HG02970 (cell line): ENCODE data around the gene ELOB.

Experiments
- ATAC-seq: cut with Tn5 transposase; IDR thresholded peaks from one replicate; pipeline ENCODE4 v1.9.1; 2021; ENCODE audit warnings: mild to moderate bottlenecking, moderate library complexity, moderate number of reproducible peaks; ENCODE audit not compliant: unreplicated experiment, low FRiP score

The ELOB gene

GRCh38 chr16:2811703-2812471, 34.8 kb upstream of the ELOB start:
- no peak for ATAC-seq

DNA sequence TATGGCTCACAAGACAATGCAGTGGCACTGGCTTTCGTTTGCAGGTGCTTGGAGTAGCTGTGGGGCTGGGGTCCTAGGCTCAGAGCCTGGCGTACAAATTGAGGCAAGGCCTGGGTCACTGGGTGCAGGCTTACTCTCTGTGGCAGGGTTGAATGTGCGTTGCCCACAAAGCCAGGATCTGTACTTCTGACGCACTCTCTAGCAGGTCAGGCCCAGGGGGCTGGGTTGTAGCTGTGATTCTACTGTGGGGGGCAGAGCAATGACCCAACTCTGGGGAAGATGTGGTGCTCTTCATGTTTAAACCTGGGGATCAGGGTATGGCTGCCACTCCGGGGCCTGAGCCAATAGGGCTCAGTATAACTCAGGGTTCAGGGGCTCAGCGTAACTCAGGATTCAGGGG, 33.6 kb upstream of the ELOB start:
- ATAC-seq, result no peak

- ATAC-seq, result no peak
Measured at GRCh38 chr16:2809149-2809760, 32.2 kb upstream of the ELOB start.

DNA sequence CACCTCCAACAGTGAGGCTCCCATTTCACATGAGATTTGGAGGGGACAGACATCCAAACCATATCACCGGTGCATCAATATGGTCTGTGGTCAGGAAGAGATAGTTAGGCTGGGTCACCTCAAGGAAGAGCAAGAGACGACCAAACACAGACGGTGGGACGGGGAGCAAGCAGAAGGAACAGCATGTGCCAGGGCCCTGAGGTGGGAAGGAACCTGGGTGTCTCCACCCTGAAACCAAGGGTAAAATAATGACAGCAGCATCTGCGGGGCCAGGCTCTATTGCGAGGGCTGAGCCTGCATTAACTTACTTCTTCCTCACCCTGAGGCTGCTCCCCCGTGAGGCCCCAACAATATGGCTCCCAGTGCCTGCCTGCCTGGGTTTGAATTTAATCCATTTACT, 31.1 kb upstream of the ELOB start:
- ATAC-seq, result no peak

DNA sequence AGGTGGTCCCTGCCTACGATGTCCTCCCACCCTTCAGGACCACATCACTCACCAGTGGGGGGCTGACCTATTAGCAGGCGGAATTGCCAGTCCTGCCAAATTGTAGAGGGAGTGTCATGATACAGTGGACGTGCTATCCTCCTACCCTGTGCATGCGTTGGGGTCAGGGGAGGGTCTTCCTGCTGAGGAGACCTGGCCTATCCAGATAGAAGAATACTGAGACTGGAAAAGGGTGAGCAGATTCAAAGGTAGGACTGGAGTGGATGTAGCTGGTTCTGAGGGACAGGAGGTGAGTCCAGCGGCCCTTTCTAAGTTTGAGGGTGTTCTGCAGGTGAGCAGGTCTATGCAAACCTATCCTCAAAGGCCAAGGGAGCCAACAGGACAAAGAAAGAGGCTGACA, 29.2 kb upstream of the ELOB start:
- ATAC-seq, result no peak

DNA sequence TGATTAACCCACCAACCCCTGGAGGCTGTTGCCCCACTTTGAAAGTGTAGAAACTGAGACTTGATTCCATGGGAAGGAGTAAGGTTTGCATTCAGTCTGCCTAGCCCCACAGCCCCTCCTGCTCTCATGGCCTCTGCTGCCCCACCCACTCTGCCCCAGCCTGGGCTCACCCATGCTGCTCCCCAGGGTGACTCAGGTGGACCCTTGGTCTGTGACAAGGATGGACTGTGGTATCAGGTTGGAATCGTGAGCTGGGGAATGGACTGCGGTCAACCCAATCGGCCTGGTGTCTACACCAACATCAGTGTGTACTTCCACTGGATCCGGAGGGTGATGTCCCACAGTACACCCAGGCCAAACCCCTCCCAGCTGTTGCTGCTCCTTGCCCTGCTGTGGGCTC, 27.6 kb upstream of the ELOB start:
- ATAC-seq, result no peak

DNA sequence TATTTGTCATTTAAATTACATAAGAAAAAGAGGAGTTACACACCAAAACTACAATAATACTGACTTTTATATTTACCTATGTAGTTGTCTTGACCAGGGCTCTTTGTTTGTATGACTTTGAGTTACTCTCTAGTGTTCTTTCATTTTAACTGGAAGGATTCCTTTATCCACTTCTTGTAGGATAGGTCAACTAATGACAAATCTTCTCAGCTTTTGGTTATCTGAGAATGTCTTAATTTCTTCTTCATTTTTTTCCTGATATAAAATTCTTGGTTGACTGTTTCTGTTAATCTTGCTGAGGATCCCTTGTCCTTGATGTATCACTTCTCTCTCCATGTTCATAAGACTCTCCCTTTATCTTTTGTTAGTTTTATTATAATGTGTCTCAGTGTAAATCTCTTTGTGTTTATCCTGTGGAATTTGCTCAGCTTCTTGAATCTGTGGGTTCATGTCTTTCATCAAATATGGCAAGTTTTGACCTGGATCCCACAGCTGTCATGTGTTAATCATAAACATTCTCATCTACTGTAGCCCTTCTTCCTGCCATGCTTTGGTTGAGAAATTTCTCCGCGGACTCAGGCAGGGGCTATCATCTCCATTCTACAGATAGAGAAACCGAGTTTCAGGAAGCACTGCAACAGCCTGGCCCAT, 26.6 kb upstream of the ELOB start:
- no peak for ATAC-seq

DNA sequence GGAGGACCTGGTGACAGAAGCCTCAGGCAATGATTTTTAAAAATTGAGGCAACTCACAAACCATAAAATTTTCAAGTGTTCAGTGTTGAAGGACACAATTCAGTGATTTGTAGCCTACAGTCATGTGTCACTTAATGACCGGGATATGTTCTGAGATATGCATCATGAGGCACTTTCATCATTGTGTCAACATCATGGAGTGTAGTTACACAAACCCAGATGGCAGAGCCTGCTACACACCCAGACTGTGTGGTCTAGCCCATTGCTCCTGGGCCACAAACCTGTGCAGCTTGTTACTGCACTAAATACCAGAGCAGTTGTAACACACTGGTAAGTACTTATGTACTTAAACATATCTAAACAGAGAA, 22.8 kb upstream of the ELOB start:
- ATAC-seq, result no peak

GRCh38 chr16:2799205-2799858, 22.3 kb upstream of the ELOB start:
- no peak for ATAC-seq

DNA sequence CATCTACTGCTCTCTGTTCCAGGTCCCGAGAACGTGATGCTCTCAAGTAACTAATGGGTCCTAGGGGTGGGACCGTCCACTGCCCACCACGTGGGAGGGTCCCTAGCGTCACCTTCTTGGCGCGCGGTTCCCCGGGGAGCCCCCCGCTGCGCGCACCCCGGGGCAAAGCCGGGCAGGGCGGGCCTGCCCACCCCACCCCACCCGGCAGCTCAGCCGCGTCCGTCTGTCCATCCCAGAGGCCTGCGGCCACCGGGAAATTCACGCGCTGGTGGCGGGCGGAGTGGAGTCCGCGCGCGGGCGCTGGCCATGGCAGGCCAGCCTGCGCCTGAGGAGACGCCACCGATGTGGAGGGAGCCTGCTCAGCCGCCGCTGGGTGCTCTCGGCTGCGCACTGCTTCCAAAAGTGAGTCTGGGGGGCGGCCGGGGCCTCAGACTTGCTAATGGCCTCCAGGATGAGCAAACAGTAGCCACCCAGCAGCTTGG, 21.7 kb upstream of the ELOB start:
- no peak for ATAC-seq

DNA sequence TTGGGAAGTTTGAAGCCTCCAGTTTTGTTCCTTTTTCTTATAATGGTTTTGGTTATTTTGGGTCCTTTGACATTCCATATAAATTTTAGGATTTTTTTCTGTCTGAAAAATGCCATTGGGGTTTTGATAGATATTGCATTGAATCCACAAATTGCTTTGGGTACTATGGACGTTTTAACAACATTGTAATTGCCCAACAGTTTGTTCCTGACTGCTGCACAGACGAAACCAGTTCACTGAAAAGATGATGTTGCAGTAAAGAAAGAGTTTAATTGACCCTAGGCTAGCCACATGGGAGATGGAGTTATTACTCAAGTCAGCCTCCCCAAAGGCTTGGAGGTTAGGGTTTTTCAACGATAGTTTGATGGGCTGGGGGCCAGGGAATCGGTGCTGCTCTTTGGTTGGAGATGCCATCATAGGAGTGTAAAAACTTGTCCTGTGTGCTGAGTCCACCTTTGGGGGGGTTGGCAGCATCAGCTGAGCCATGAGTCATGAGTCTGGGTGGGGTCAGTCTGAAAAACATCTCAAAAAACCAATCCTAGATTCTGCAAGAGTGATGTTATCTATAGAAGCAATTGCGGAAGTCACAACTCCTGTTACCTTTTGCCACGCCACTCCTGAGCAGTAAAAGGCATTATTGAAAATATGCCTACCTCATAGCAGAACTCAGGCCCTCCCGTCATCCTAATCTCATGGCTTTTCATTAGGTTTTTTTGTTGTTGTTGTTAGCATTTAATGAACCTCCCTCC, 18.5 kb upstream of the ELOB start:
- no peak for ATAC-seq

DNA sequence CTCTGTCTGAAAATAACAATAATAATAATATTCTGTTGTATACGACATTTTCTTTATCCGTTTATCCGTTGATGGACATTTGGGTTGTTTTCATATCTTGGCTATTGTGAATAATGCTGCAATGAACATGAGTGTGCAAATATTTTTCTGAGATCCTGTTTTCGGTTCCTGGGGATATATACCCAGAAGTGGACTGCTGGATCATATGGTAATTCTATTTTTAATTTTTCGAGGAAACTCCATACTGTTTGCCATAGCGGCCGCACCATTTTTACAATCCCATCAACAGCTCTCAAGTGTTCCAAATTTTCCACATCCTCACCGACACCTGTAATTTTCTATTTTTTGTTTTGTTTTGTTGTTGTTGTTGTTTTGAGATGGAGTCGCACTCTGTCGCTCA, 15.9 kb upstream of the ELOB start:
- ATAC-seq, result no peak

GRCh38 chr16:2791174-2791573, 14.1 kb upstream of the ELOB start:
- no peak for ATAC-seq

- ATAC-seq, result no peak
Measured at GRCh38 chr16:2790631-2791030, 13.6 kb upstream of the ELOB start.

GRCh38 chr16:2787961-2788360, 10.9 kb upstream of the ELOB start:
- no peak for ATAC-seq

- no peak for ATAC-seq
Measured at GRCh38 chr16:2787406-2787805, 10.3 kb upstream of the ELOB start, which contains the start of gene PRSS33. PRSS33 (minus strand) TSS chr16:2787560; CDS start chr16:2786547, 1,013 bp downstream.

- ATAC-seq, result no peak
Measured at GRCh38 chr16:2786826-2787151, 9.7 kb upstream of the ELOB start.

DNA sequence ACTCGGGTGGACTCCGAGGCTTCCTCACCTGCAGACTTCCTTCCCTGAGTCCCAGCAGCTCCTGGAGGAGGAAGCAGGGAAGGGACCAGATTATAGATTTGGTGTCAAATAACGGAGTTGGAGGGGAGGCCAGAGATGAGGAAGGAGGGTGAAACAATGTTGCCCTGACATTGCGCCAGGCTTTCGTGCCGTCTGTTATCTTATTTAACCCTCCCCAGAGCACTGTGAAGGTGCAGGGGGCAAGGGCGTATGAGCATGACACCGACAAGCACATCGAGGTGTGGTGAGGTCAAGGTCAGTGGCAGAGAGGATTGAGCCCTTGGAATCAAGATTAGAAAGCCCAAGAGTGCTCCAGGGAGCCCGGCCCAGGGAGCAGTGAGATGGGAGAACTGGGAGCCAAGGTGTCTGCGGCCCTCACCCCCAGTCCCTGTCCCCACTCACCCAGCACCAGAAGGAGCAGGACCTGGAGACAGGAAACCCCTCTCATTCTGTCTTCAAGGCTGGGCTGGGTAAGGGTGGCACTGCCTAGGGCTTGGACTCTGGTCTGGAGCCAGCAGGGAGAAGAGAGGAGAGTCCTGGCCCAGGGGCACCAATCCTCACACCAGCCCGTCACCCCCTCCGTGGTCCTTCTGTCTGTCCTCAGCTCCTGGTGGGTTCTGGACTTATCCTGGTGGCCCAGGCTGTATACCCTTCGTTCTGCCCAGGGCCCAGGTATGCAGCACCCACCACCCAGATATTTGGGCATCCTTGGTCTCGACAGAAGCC, 9.2 kb upstream of the ELOB start:
- ATAC-seq, result no peak

DNA sequence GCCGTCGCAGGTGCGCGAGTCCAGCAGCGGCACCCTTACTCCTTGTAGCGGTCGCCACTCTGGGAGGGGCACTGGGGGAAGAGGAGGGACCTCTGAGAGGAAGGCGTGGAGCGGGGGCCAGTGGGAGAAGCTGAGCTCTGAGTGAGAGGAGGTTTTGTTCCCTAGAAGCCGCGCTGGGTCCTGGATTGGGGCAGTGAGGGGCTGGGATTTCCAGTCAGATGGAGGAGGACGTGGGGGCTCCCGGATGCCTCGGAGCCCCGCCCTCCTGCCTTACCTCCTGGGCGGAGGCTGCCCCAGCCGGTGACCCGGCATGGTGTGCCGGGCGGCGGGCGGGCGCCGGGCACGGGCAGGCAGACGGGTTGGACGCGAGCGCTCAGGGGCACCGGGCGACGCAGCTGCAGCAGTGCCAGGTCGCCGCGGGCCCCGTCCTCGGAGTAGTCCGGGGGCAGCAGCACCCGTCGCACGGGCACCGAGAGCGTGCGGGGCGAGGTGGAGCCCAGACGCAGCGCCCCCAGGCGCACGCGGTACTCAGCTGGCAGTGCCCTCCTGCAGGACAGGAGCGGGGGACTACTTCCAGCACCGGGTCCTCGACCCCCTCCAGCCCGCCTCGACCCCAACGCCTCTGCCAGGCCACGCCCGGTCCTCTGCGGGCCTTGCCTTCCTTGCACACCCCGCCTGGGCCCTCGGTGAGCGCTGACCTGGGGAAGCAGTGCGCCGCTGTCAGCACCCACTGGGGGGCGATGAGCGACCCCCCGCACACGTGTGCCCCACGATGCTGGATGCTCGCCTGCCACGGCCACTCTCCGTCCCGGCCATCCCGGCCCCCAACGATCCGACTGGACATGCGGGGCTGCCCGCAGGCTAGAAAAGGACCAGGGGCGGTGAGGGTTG, 8.3 kb upstream of the ELOB start:
- ATAC-seq, result no peak
